D721Med (cell line): ENCODE results near the gene INPP5A.

ENCODE experiments used
- DNase-seq: peaks from one replicate; pipeline ENCODE4 v3.0.0; 2011; ENCODE audit warnings: low spot score; ENCODE audit not compliant: insufficient read length
- FAIRE-seq: peaks from 2 replicates; lab custom pipeline; 2011; peaks lifted over from hg19 to GRCh38; lab: Jason Lieb, UNC
- CTCF ChIP-seq: IDR thresholded peaks from 2 replicates; pipeline ENCODE4 v1.5.1; 2012; ENCODE audit warnings: mild to moderate bottlenecking, control low read depth; ENCODE audit not compliant: insufficient read depth; ENCODE audit errors: missing control alignments

The INPP5A gene

GRCh38 chr10:132697578-132698200 is 160.1 kb downstream of the INPP5A start:
- DNase-seq (no peak), FAIRE-seq (no peak)
- no peak for TF ChIP-seq CTCF

GRCh38 chr10:132698211-132698751 is 160.7 kb downstream of the INPP5A start:
- DNase-seq (no peak), FAIRE-seq (no peak)
- TF ChIP-seq CTCF: no peak

- DNase-seq (no peak), FAIRE-seq (no peak)
- no peak for TF ChIP-seq CTCF
Observed at GRCh38 chr10:132698761-132699391, 161.3 kb downstream of the INPP5A start.

- TF ChIP-seq CTCF: no peak
- FAIRE-seq: no peak
- DNase-seq: no peak
Observed at GRCh38 chr10:132699411-132700155, 162.0 kb downstream of the INPP5A start.

GRCh38 chr10:132700156-132701098 is 162.8 kb downstream of the INPP5A start:
- TF ChIP-seq CTCF: no peak
- FAIRE-seq (no peak), DNase-seq (no peak)

GRCh38 chr10:132701099-132701845 is 163.7 kb downstream of the INPP5A start:
- FAIRE-seq (no peak), DNase-seq (no peak)
- TF ChIP-seq CTCF: no peak
